ENCODE data around the gene AKR1B15. TPM values are rescaled to one million over a fixed set of nuclear protein-coding genes. Genes with fewer than 3 reads are reported as not detected.

Gene AKR1B15
- total and polyA plus RNA-seq, 12 donors = not detected

DNA sequence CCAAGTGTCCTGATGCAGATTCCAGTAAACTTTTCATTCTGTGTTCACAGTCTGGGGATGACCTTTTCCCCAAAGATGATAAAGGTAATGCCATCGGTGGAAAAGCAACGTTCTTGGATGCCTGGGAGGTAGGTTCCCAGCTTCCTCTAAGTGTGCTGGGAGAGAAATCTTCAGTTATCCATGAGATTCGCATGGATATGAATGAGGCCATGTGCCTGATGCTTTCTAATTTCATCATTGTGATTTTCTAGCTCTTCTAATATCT is 16.0 kb upstream of the AKR1B15 start:
- H3K9me3 ChIP-seq = no peaks in the 10 kb centered on the region
- intact Hi-C loops (cut with DNase I) = no loop called here
- no peak overlapping the region for H3K27ac ChIP-seq
- peaks cover 0 to 4% (median 0%) of the 10 kb centered on the region in 7 donors for H3K27me3 ChIP-seq
- peaks cover 0 to 6% (median 0%) of the 10 kb centered on the region in 9 donors for H3K4me1 ChIP-seq
- DNase-seq (no peak), ATAC-seq (no peak)
- no peak overlapping the region for H3K4me3 ChIP-seq
- TF ChIP-seq, protein P1, sequence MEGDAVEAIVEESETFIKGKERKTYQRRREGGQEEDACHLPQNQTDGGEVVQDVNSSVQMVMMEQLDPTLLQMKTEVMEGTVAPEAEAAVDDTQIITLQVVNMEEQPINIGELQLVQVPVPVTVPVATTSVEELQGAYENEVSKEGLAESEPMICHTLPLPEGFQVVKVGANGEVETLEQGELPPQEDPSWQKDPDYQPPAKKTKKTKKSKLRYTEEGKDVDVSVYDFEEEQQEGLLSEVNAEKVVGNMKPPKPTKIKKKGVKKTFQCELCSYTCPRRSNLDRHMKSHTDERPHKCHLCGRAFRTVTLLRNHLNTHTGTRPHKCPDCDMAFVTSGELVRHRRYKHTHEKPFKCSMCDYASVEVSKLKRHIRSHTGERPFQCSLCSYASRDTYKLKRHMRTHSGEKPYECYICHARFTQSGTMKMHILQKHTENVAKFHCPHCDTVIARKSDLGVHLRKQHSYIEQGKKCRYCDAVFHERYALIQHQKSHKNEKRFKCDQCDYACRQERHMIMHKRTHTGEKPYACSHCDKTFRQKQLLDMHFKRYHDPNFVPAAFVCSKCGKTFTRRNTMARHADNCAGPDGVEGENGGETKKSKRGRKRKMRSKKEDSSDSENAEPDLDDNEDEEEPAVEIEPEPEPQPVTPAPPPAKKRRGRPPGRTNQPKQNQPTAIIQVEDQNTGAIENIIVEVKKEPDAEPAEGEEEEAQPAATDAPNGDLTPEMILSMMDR (IDR thresholded peaks at IDR 0.05) = no peak
- 78 to 81% methylated on average over 3 of the region's 3 CpGs for WGBS, 2 donors
- no peaks in the 10 kb centered on the region for H3K36me3 ChIP-seq

DNA sequence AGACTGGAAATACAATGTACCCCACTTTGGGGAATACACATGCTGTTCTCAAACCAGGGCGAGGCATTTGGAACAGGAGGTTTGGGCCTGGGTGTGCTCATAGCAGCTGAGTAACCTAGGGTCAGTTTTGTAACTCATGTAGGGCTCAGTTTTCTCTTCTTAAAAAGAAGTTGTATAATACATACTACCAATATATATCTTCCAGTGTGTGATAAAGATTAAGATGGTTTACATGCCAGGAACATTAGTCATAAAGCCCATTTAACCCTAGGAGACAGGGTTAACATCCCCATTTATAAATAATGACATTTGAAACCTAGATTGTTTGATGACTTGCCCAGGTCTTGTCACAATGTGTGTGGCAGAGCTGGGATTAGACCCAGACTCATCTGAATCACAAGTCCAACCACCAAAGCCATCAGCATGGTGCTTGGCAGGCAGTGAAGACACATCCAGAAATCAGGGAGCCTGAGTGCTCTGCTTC is 15.6 kb upstream of the AKR1B15 start:
- no peak for DNase-seq
- intact Hi-C loops (cut with DNase I) = no loop called here
- Histone ChIP-seq H3K9me3 (no peaks in the 10 kb centered on the region), H3K27me3 (peaks cover 0 to 4% (median 0%) of the 10 kb centered on the region in 7 donors), H3K36me3 (no peaks in the 10 kb centered on the region), H3K4me1 (peaks cover 0 to 6% (median 0%) of the 10 kb centered on the region in 9 donors), H3K27ac (no peak overlapping the region), H3K4me3 (no peak overlapping the region)
- TF ChIP-seq, protein P1 (IDR thresholded peaks at IDR 0.05) = no peak
- WGBS, 2 donors = 94 to 95% methylated on average over 1 of the region's 1 CpG
- ATAC-seq = no peak

DNA sequence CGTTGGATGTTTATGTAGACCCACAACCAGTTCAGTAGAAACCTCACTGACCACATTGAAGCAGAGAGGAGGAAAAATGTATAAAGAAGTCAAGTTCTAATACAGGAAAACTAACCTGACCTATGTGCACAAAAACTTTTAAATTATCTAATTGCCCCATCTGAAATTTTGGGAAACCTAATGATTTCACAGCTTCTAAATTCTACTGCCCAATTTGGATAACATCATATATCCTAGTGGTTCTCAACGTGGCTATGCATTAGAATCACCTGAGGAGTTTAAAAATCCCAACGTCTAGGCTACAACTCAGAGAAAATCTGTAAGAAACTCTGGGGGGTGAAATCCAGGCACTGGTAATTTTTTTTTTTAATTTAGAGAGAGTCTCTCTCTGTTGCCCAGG is 14.3 kb upstream of the AKR1B15 start:
- TF ChIP-seq, protein P1 (IDR thresholded peaks at IDR 0.05) = no peak
- ATAC-seq (no peak), DNase-seq (no peak)
- WGBS, 2 donors = 86 to 88% methylated on average over 3 of the region's 3 CpGs
- H3K4me3 ChIP-seq = no peak overlapping the region
- intact Hi-C loops (cut with DNase I) = no loop called here
- peaks cover 0 to 3% (median 0%) of the 10 kb centered on the region in 7 donors for H3K27me3 ChIP-seq
- no peaks in the 10 kb centered on the region for H3K36me3 ChIP-seq
- H3K4me1 ChIP-seq = peaks cover 0 to 6% (median 0%) of the 10 kb centered on the region in 9 donors
- H3K27ac ChIP-seq = no peak overlapping the region
- no peaks in the 10 kb centered on the region for H3K9me3 ChIP-seq

DNA sequence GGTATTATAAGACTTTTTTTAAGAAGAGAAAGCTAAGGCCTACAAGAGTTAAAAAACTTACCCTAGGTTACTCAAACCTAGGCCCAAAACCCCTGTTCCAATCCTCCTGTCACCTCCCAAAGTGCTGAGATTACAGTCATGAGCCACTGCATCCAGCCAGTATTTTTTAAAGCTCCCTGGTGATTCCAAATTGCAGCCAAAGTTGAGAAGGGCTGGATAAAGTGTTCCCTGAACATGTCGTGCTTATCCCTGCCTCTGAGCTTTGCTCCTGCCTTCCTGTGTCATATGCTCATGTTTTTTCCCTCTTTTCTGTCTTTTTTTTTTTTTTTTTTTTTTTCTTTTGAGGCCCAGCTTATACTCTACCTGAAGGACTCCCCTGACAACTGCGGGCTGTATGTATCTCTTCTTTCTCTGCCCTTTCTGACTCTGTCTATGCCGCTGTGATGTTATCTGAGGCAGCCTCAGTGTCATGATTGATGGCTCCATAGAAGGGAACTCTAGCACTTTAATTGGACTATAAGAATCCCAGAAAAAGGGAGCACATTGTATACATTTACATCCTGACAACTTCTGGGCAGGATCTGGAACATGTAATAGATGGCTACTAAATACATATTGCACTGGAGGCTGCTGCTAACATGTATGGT is 13.5 kb upstream of the AKR1B15 start:
- intact Hi-C loops (cut with DNase I) = no loop called here
- 48 to 56% methylated on average over 3 of the region's 3 CpGs for WGBS, 2 donors
- Histone ChIP-seq H3K4me3 (no peak overlapping the region), H3K9me3 (no peaks in the 10 kb centered on the region), H3K27ac (no peak overlapping the region), H3K36me3 (no peaks in the 10 kb centered on the region), H3K4me1 (peaks cover 0 to 6% (median 0%) of the 10 kb centered on the region in 9 donors), H3K27me3 (peaks cover 0 to 3% (median 0%) of the 10 kb centered on the region in 7 donors)
- TF ChIP-seq, protein P1 (IDR thresholded peaks at IDR 0.05) = no peak
- ATAC-seq (peak in 4 of 8 donors; percentile 7 to 91 (median 53)), DNase-seq (no peak)
